Stimulated activated naive CD4-positive, alpha-beta T cell treated with Interleukin-2 at 50 U/mL for 16 hours (primary cell): ENCODE measurements around the gene CRB1.
"Not testable (repeated sequence)": the region's sequence is repeated elsewhere in the genome, so short reads cannot be mapped to it uniquely, and the experiment has no call there.

Experiments used
- DNase-seq: peaks from one replicate; lab custom pipeline; 2025; lab: John Stamatoyannopoulos, UW

Gene CRB1

GRCh38 chr1:197465528-197466327, 197.7 kb downstream of the CRB1 start:
- no peak for DNase-seq

- DNase-seq, result no peak
Observed at GRCh38 chr1:197466813-197467212, 198.8 kb downstream of the CRB1 start.

GRCh38 chr1:197467881-197468280, 199.8 kb downstream of the CRB1 start:
- DNase-seq, result no peak

- no peak for DNase-seq
Observed at GRCh38 chr1:197468543-197469175, 200.6 kb downstream of the CRB1 start.

- no peak for DNase-seq
Observed at GRCh38 chr1:197469620-197470210, 201.7 kb downstream of the CRB1 start.

GRCh38 chr1:197470330-197470729, 202.3 kb downstream of the CRB1 start:
- no peak for DNase-seq

GRCh38 chr1:197471248-197471985, 203.4 kb downstream of the CRB1 start:
- DNase-seq, result no peak

GRCh38 chr1:197472141-197472540, 204.1 kb downstream of the CRB1 start:
- DNase-seq, result no peak

GRCh38 chr1:197480446-197480845, 212.4 kb downstream of the CRB1 start:
- no peak for DNase-seq

GRCh38 chr1:197481101-197481500, 213.0 kb downstream of the CRB1 start:
- no peak for DNase-seq

- no peak for DNase-seq
Observed at GRCh38 chr1:197485790-197486189, 217.7 kb downstream of the CRB1 start.

GRCh38 chr1:197486946-197487345, 218.9 kb downstream of the CRB1 start:
- DNase-seq, result no peak

- DNase-seq, result not testable (repeated sequence)
Observed at GRCh38 chr1:197491505-197491904, 223.5 kb downstream of the CRB1 start.

- DNase-seq, result no peak
Observed at GRCh38 chr1:197496722-197497121, 228.7 kb downstream of the CRB1 start.

- no peak for DNase-seq
Observed at GRCh38 chr1:197510691-197511378, 242.8 kb downstream of the CRB1 start.

- no peak for DNase-seq
Observed at GRCh38 chr1:197515421-197515820, 247.4 kb downstream of the CRB1 start.

GRCh38 chr1:197519741-197520334, 251.8 kb downstream of the CRB1 start:
- no peak for DNase-seq

- no peak for DNase-seq
Observed at GRCh38 chr1:197521118-197521739, 253.2 kb downstream of the CRB1 start.

GRCh38 chr1:197526736-197527371, 258.8 kb downstream of the CRB1 start:
- DNase-seq, result no peak
